GM12801 (cell line): ENCODE measurements around the gene FAM107B.

Experiments used
- CTCF ChIP-seq: IDR thresholded peaks from one replicate; pipeline ENCODE4 v1.5.1; 2011; ENCODE audit warnings: control low read depth; ENCODE audit not compliant: insufficient read length; ENCODE audit errors: extremely low read depth

Gene FAM107B

GRCh38 chr10:14470920-14471319, 303.8 kb downstream of the FAM107B start:
- no peak for TF ChIP-seq CTCF

DNA sequence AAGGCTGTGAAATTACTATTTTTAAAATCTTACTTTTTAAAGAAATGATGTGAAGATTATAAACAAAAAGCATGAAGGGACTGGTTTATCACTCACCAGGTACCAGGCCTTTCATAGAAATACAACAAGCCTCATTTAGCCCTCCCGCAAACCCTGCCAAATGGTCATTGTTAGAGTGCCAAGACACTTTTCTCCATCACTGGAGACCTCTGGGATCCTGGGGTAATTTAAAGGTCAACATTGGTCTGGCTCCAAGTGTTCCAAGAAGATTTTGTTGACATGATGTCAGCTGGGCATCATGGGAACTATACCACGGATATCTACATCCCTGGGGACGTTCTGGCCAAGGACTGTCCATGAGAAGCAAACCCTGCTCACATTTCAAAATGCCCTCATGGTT, 306.0 kb downstream of the FAM107B start:
- no peak for TF ChIP-seq CTCF
